Measurements from ENCODE around the gene KRTAP5-1. TPM values are rescaled to one million over a fixed set of nuclear protein-coding genes. Genes with fewer than 3 reads are reported as not detected.
"Not testable (repeated sequence)": the region's sequence is repeated elsewhere in the genome, so short reads cannot be mapped to it uniquely, and the experiment has no call there.

Gene KRTAP5-1
- total and polyA plus RNA-seq, 4 donors, result 2.1 to 5.7 TPM; not detected in 2

- no peaks in the 10 kb centered on the region for H3K9me3 ChIP-seq (ENCODE audit: control insufficient read depth, insufficient read depth, low read length)
- peaks cover 5% of the 10 kb centered on the region for H3K36me3 ChIP-seq (ENCODE audit: control insufficient read depth, insufficient read depth, low read length)
- H3K4me3 ChIP-seq (ENCODE audit: low read depth, low read length), result no peak overlapping the region
- no peak overlapping the region for H3K27ac ChIP-seq (ENCODE audit: low read depth, low read length)
- no peaks in the 10 kb centered on the region for H3K27me3 ChIP-seq (ENCODE audit: control insufficient read depth, insufficient read depth, low read length)
- peak in 1 of 6 donors; percentile 56 for DNase-seq (ENCODE audit: low read depth in 4 of 6, low spot score in 6 of 6)
- H3K4me1 ChIP-seq (ENCODE audit: control insufficient read depth, insufficient read depth, low read length), result no peaks in the 10 kb centered on the region
- no CpG with 5 or more reads among the region's 9 CpGs for WGBS (ENCODE audit: insufficient coverage)
Observed at GRCh38 chr11:1592628-1593027, 7.5 kb upstream of the KRTAP5-1 start.

DNA sequence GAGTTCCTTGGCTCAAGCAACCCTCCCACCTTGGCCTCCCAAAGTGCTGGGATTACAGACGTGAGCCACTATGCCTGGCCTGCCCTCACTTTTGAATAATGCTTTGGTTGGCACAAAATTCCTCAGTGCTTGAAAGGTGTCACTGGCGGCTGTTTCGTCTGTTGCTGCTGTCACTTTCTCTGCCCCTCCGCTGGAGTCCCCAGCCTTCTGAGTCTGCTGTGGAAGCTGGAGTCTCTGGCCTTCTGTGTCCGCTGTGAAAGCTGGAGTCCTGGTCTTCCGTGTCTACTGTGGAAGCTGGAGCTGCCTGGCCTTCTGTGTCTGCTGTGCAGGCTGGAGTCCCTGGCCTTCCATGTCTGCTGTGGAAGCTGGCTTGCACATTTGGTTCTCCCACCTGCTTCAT is 4.9 kb upstream of the KRTAP5-1 start:
- no peaks in the 10 kb centered on the region for H3K4me1 ChIP-seq (ENCODE audit: control insufficient read depth, insufficient read depth, low read length)
- 89% methylated on average over 6 of the region's 6 CpGs for WGBS (ENCODE audit: insufficient coverage)
- H3K27me3 ChIP-seq (ENCODE audit: control insufficient read depth, insufficient read depth, low read length), result no peaks in the 10 kb centered on the region
- no peak for DNase-seq (ENCODE audit: low read depth in 4 of 6, low spot score in 6 of 6)
- H3K4me3 ChIP-seq (ENCODE audit: low read depth, low read length), result no peak overlapping the region
- no peaks in the 10 kb centered on the region for H3K9me3 ChIP-seq (ENCODE audit: control insufficient read depth, insufficient read depth, low read length)
- no peak overlapping the region for H3K27ac ChIP-seq (ENCODE audit: low read depth, low read length)
- peaks cover 4% of the 10 kb centered on the region for H3K36me3 ChIP-seq (ENCODE audit: control insufficient read depth, insufficient read depth, low read length)

DNA sequence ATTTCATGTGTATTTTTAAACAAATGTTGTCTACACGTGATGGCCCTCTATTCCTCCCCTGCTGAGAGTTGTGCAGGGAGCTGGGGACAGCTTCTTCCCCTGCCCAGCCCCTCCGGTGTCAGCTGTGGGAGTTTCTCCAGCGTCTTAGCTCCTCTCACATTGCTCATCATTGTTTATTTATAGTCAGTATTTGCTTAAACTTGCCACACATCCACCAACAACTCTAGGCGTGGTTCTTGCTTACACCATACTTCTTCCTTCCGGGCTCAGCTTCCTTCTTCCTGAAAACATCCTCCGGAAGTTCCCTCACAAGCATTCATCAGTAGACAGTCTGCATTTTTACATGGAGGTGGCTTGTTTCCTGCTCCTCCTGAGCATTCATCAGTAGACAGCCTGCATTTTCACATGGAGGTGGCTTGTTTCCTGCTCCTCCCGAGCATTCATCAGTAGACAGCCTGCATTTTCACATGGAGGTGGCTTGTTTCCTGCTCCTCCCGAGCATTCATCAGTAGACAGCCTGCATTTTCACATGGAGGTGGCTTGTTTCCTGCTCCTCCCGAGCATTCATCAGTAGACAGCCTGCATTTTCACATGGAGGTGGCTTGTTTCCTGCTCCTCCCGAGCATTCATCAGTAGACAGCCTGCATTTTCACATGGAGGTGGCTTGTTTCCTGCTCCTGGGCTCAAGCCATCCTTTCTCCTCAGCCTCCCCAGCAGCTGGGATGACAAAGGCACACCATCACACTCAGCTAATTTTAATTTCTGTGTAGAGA is 4.3 kb upstream of the KRTAP5-1 start:
- not testable (repeated sequence) for H3K9me3 ChIP-seq (ENCODE audit: control insufficient read depth, insufficient read depth, low read length); H3K4me1 ChIP-seq (ENCODE audit: control insufficient read depth, insufficient read depth, low read length); H3K27me3 ChIP-seq (ENCODE audit: control insufficient read depth, insufficient read depth, low read length); H3K27ac ChIP-seq (ENCODE audit: low read depth, low read length); DNase-seq (ENCODE audit: low read depth in 4 of 6, low spot score in 6 of 6); H3K4me3 ChIP-seq (ENCODE audit: low read depth, low read length)
- H3K36me3 ChIP-seq (ENCODE audit: control insufficient read depth, insufficient read depth, low read length), result peaks cover 10% of the 10 kb centered on the region
- WGBS (ENCODE audit: insufficient coverage), result 34% methylated on average over 4 of the region's 10 CpGs

- no CpG with 5 or more reads among the region's 2 CpGs for WGBS (ENCODE audit: insufficient coverage)
Observed at GRCh38 chr11:1586699-1587098, 1.6 kb upstream of the KRTAP5-1 start.

GRCh38 chr11:1582909-1583308 is 2.2 kb downstream of the KRTAP5-1 start:
- not testable (repeated sequence) for DNase-seq (ENCODE audit: low read depth in 4 of 6, low spot score in 6 of 6); H3K4me1 ChIP-seq (ENCODE audit: control insufficient read depth, insufficient read depth, low read length); H3K27ac ChIP-seq (ENCODE audit: low read depth, low read length); H3K4me3 ChIP-seq (ENCODE audit: low read depth, low read length); H3K27me3 ChIP-seq (ENCODE audit: control insufficient read depth, insufficient read depth, low read length); H3K9me3 ChIP-seq (ENCODE audit: control insufficient read depth, insufficient read depth, low read length)
- peaks cover 14% of the 10 kb centered on the region for H3K36me3 ChIP-seq (ENCODE audit: control insufficient read depth, insufficient read depth, low read length)
- WGBS (ENCODE audit: insufficient coverage), result no CpG with 5 or more reads among the region's 2 CpGs

More at GRCh38 chr11:1586699-1587098, 1.6 kb upstream of the KRTAP5-1 start:
- Histone ChIP-seq H3K27me3 (ENCODE audit: control insufficient read depth, insufficient read depth, low read length) (no peaks in the 10 kb centered on the region), H3K36me3 (ENCODE audit: control insufficient read depth, insufficient read depth, low read length) (peaks cover 14% of the 10 kb centered on the region), H3K4me1 (ENCODE audit: control insufficient read depth, insufficient read depth, low read length) (no peaks in the 10 kb centered on the region), H3K4me3 (ENCODE audit: low read depth, low read length) (no peak overlapping the region), H3K9me3 (ENCODE audit: control insufficient read depth, insufficient read depth, low read length) (no peaks in the 10 kb centered on the region), H3K27ac (ENCODE audit: low read depth, low read length) (no peak overlapping the region)
- DNase-seq (ENCODE audit: low read depth in 4 of 6, low spot score in 6 of 6), result no peak

- Histone ChIP-seq H3K4me3 (ENCODE audit: low read depth, low read length) (no peak overlapping the region), H3K27ac (ENCODE audit: low read depth, low read length) (no peak overlapping the region), H3K27me3 (ENCODE audit: control insufficient read depth, insufficient read depth, low read length) (no peaks in the 10 kb centered on the region), H3K9me3 (ENCODE audit: control insufficient read depth, insufficient read depth, low read length) (peaks cover 5% of the 10 kb centered on the region), H3K36me3 (ENCODE audit: control insufficient read depth, insufficient read depth, low read length) (peaks cover 14% of the 10 kb centered on the region), H3K4me1 (ENCODE audit: control insufficient read depth, insufficient read depth, low read length) (no peaks in the 10 kb centered on the region)
- 86% methylated on average over 9 of the region's 9 CpGs for WGBS (ENCODE audit: insufficient coverage)
- DNase-seq (ENCODE audit: low read depth in 4 of 6, low spot score in 6 of 6), result no peak
Observed at GRCh38 chr11:1581976-1582375, 3.1 kb downstream of the KRTAP5-1 start.

- DNase-seq (ENCODE audit: low read depth in 4 of 6, low spot score in 6 of 6), result no peak
- 100% methylated on average over 4 of the region's 6 CpGs for WGBS (ENCODE audit: insufficient coverage)
Observed at GRCh38 chr11:1576825-1577224, 8.3 kb downstream of the KRTAP5-1 start.

DNA sequence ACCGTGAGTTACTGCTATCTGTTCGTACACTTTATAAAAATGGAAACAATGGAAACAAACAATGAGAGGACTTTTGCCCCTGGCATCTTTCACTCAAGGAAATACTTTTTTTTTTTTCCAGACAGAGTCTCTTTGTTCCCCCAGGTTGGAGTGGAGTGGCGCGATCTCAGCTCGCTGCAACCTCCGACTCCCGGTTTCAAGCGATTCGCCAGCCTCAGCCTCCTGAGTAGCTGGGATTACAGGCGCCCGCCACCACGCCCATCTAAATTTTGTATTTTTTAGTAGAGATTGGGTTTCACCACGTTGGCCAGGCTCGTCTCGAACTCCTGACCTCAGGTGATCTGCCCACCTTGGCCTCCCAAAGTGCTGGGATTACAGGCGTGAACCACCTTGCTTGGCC is 9.3 kb downstream of the KRTAP5-1 start:
- H3K4me3 ChIP-seq (ENCODE audit: low read depth, low read length); DNase-seq (ENCODE audit: low read depth in 4 of 6, low spot score in 6 of 6); H3K36me3 ChIP-seq (ENCODE audit: control insufficient read depth, insufficient read depth, low read length); H3K27ac ChIP-seq (ENCODE audit: low read depth, low read length); H3K9me3 ChIP-seq (ENCODE audit: control insufficient read depth, insufficient read depth, low read length): not testable (repeated sequence)
- H3K4me1 ChIP-seq (ENCODE audit: control insufficient read depth, insufficient read depth, low read length), result peaks cover 25% of the 10 kb centered on the region
- H3K27me3 ChIP-seq (ENCODE audit: control insufficient read depth, insufficient read depth, low read length), result peaks cover 16% of the 10 kb centered on the region
- 75% methylated on average over 14 of the region's 16 CpGs for WGBS (ENCODE audit: insufficient coverage)

More at GRCh38 chr11:1576825-1577224, 8.3 kb downstream of the KRTAP5-1 start:
- H3K4me1 ChIP-seq (ENCODE audit: control insufficient read depth, insufficient read depth, low read length), result peaks cover 19% of the 10 kb centered on the region
- H3K27me3 ChIP-seq (ENCODE audit: control insufficient read depth, insufficient read depth, low read length), result peaks cover 16% of the 10 kb centered on the region
- no peaks in the 10 kb centered on the region for H3K36me3 ChIP-seq (ENCODE audit: control insufficient read depth, insufficient read depth, low read length)
- no peak overlapping the region for H3K27ac ChIP-seq (ENCODE audit: low read depth, low read length)
- H3K9me3 ChIP-seq (ENCODE audit: control insufficient read depth, insufficient read depth, low read length), result peaks cover 5% of the 10 kb centered on the region
- H3K4me3 ChIP-seq (ENCODE audit: low read depth, low read length), result no peak overlapping the region

DNA sequence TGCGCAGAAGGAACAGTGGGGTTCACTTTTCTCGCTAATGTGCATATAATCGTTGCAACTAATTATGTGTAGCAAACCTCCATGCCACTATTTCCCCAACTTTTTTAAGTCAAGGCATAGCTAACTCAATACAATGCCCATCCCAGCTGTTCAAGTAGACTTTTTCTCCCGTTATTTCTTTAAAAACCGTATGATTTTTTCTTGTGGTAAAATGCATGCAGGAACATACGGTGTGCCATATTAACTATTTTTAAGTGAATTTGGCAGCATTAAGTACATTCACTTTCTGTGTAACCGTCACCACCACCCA is 10.2 kb downstream of the KRTAP5-1 start:
- WGBS (ENCODE audit: insufficient coverage), result 40% methylated on average over 1 of the region's 7 CpGs
- Histone ChIP-seq H3K36me3 (ENCODE audit: control insufficient read depth, insufficient read depth, low read length) (peaks cover 6% of the 10 kb centered on the region), H3K27me3 (ENCODE audit: control insufficient read depth, insufficient read depth, low read length) (peaks cover 16% of the 10 kb centered on the region), H3K9me3 (ENCODE audit: control insufficient read depth, insufficient read depth, low read length) (peaks cover 5% of the 10 kb centered on the region), H3K4me3 (ENCODE audit: low read depth, low read length) (no peak overlapping the region), H3K27ac (ENCODE audit: low read depth, low read length) (no peak overlapping the region), H3K4me1 (ENCODE audit: control insufficient read depth, insufficient read depth, low read length) (peaks cover 34% of the 10 kb centered on the region)
- DNase-seq (ENCODE audit: low read depth in 4 of 6, low spot score in 6 of 6), result no peak

DNA sequence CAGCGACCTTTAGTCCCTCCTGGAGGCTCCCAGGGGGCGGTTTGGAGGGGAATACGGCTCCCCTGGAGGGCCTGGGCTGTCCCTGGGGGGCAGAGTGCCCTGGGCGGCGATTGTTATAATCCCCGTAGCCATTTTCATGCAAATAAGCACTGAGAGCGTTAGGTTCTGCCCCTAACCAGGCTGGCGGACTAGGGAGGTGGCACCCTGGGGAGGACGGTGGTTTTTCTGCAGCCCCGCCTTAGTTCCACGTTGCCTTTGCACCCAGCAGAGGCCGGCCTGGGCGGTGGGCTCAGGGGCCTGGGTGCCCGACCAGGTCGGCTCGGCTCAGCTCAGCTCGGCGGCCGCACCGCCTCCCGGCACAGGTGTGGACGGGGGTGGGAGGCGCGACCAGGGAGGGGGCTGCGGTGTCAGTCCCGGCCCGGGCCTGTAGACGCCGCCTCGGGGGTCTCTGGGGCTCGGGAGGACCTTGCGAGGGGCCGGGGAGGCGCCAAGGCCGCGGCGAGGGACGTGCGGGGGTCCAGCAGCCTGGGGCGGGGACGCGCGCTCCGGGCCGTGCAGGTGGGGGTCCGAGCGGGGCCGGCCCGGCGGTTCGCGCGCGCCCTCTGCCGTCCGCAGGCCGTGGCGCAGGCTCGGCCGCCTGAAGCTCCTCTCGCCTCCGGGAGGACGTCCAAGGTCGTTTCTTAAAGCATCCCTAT is 10.7 kb downstream of the KRTAP5-1 start:
- peak overlapping the region; percentile 40 for H3K4me3 ChIP-seq (ENCODE audit: low read depth, low read length)
- no peak overlapping the region for H3K27ac ChIP-seq (ENCODE audit: low read depth, low read length)
- under 1% methylated on average over 64 of the region's 64 CpGs for WGBS (ENCODE audit: insufficient coverage)
- H3K4me1 ChIP-seq (ENCODE audit: control insufficient read depth, insufficient read depth, low read length), result peaks cover 39% of the 10 kb centered on the region
- DNase-seq (ENCODE audit: low read depth in 4 of 6, low spot score in 6 of 6), result peak in 2 of 6 donors; percentile 84 to 87
- peaks cover 11% of the 10 kb centered on the region for H3K36me3 ChIP-seq (ENCODE audit: control insufficient read depth, insufficient read depth, low read length)
- H3K9me3 ChIP-seq (ENCODE audit: control insufficient read depth, insufficient read depth, low read length), result peaks cover 5% of the 10 kb centered on the region
- peaks cover 16% of the 10 kb centered on the region for H3K27me3 ChIP-seq (ENCODE audit: control insufficient read depth, insufficient read depth, low read length)
